Measurements from ENCODE around the gene HIVEP2. TPM values are rescaled to one million over a fixed set of nuclear protein-coding genes. Genes with fewer than 3 reads are reported as not detected.
A peak's percentile ranks its signal among the peaks of the same experiment; 100 is the strongest.

Gene HIVEP2
- total RNA-seq, 3 donors from 2014 or later (not counting 1 experiment from before 2014, with no cell fraction given): 14.6 to 21.6 (median 18.7) TPM

DNA sequence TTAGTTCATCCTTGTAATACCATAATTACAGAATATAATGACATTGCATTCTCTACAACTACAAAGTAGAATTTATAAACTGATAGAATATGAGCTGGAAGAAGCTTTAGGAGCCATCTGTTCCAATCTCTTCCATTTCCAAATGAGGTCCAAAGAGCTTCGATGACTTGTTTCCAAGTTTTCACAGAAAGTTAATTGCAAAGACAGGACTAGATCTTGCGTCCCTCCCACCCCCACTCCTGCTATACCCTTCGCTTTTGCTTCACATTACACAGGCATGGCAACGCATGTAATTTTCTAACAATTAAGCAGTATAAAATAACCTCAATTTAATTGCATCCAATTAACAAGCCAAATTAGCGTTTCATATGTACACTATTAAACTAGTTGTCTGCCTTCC is 7.0 kb downstream of the HIVEP2 start:
- peaks cover 45 to 49% of the 10 kb centered on the region in 2 donors for H3K4me1 Mint-ChIP-seq
- Histone ChIP-seq H3K27ac (ENCODE audit: low read length) (no peak overlapping the region), H3K27me3 (ENCODE audit: control insufficient read depth, insufficient read depth, low read length) (no peaks in the 10 kb centered on the region), H3K4me3 (ENCODE audit: low read length) (no peak overlapping the region), H3K4me1 (ENCODE audit: control insufficient read depth, insufficient read depth, low read length) (peaks cover 15% of the 10 kb centered on the region), H3K9me3 (ENCODE audit: control insufficient read depth, insufficient read depth, low read length) (no peaks in the 10 kb centered on the region), H3K36me3 (ENCODE audit: control insufficient read depth, insufficient read depth, low read length) (no peaks in the 10 kb centered on the region)
- no peak for ATAC-seq
- peak overlapping the region in 1 of 2 donors; percentile 82 for H3K27ac Mint-ChIP-seq
- DNase-seq: no peak
- no peaks in the 10 kb centered on the region for H3K9me3 Mint-ChIP-seq
- no peaks in the 10 kb centered on the region for H3K27me3 Mint-ChIP-seq (ENCODE audit: low read depth in 2 of 2)
- 97% methylated on average over 5 of the region's 5 CpGs for WGBS (ENCODE audit: insufficient coverage)
- H3K36me3 Mint-ChIP-seq: no peaks in the 10 kb centered on the region
- TF ChIP-seq, protein P1, sequence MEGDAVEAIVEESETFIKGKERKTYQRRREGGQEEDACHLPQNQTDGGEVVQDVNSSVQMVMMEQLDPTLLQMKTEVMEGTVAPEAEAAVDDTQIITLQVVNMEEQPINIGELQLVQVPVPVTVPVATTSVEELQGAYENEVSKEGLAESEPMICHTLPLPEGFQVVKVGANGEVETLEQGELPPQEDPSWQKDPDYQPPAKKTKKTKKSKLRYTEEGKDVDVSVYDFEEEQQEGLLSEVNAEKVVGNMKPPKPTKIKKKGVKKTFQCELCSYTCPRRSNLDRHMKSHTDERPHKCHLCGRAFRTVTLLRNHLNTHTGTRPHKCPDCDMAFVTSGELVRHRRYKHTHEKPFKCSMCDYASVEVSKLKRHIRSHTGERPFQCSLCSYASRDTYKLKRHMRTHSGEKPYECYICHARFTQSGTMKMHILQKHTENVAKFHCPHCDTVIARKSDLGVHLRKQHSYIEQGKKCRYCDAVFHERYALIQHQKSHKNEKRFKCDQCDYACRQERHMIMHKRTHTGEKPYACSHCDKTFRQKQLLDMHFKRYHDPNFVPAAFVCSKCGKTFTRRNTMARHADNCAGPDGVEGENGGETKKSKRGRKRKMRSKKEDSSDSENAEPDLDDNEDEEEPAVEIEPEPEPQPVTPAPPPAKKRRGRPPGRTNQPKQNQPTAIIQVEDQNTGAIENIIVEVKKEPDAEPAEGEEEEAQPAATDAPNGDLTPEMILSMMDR (IDR thresholded peaks at IDR 0.05): no peak
- H3K4me3 Mint-ChIP-seq: no peak overlapping the region
- intact Hi-C loops (cut with micrococcal nuclease): no loop called here

DNA sequence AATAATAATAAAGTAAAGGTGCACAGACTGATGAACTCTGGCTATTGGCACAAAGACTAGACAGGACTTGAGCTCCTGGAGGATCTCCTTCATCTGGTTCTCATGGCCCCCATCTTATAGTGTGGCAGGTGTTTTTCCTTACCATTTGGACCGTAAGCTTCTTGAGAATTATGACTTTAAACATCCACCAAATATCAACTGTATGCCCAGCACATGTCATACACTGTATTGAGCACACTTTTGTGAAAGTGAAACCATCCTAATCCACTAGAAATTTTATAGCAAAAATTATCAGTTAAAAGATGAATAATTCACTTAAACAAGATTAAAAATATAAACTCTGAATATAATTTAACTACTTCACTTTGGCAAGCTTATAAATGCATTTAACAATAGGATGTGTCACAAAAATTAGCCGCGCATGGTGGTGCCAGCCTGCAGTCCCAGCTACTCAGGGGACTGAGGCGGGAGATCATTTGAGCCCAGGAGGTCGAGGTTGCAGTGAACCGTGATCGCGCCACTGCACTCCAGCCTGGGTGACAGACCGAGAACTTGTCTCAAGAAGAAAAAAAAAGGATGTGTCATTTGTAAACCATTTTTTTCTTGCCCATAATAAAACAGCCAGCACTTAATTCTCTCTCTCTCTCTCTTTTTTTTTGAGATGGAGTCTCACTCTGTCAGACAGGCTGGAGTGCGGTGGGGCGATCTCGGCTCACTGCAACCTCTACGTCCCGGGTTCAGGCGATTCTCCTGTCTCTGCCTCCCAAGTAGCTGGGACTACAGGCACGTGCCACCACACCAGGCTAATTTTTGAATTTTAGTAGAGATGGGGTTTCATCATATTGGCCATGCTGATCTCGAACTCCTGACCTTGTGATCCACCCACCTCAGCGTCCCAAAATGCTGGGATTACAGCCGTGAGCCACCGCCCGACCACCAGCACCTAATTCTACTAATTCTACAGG is 9.1 kb downstream of the HIVEP2 start:
- Mint-ChIP-seq H3K4me1 (peaks cover 41 to 43% of the 10 kb centered on the region in 2 donors), H3K9me3 (no peaks in the 10 kb centered on the region), H3K4me3 (peak overlapping the region; percentile 63), H3K36me3 (no peaks in the 10 kb centered on the region), H3K27ac (peak overlapping the region; percentile 82 to 83), H3K27me3 (ENCODE audit: low read depth in 2 of 2) (no peaks in the 10 kb centered on the region)
- Histone ChIP-seq H3K27me3 (ENCODE audit: control insufficient read depth, insufficient read depth, low read length) (no peaks in the 10 kb centered on the region), H3K4me3 (ENCODE audit: low read length) (peak overlapping the region; percentile 13), H3K9me3 (ENCODE audit: control insufficient read depth, insufficient read depth, low read length) (no peaks in the 10 kb centered on the region), H3K27ac (ENCODE audit: low read length) (peak overlapping the region; percentile 50), H3K4me1 (ENCODE audit: control insufficient read depth, insufficient read depth, low read length) (peaks cover 15% of the 10 kb centered on the region), H3K36me3 (ENCODE audit: control insufficient read depth, insufficient read depth, low read length) (no peaks in the 10 kb centered on the region)
- ATAC-seq: peak; percentile 78 to 88 (median 81)
- intact Hi-C loops (cut with micrococcal nuclease): no loop called here
- DNase-seq: peak; percentile 38 to 72
- TF ChIP-seq, protein P1 (IDR thresholded peaks at IDR 0.05): no peak
- 57% methylated on average over 19 of the region's 21 CpGs for WGBS (ENCODE audit: insufficient coverage)

DNA sequence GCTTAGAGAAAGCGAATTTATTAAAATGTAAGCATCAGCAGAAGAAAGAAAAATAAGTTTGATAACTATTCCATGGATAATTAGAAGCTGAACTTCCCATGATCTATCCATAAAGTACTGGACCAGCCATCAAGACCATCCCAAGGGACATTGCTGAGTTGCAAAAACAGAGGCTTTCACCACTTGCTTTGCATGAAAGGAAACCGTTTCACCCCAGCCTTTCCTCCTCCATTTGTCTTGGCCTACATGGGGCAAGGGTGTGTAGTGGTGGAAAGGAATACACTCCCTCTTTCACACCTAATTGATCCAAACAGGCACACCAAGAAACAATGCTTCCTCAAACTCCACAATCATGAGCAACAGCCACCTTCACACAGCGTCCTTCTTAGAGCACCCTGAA is 10.4 kb downstream of the HIVEP2 start:
- H3K9me3 Mint-ChIP-seq: no peaks in the 10 kb centered on the region
- intact Hi-C loops (cut with micrococcal nuclease): no loop called here
- H3K4me3 ChIP-seq (ENCODE audit: low read length): no peak overlapping the region
- H3K36me3 ChIP-seq (ENCODE audit: control insufficient read depth, insufficient read depth, low read length): no peaks in the 10 kb centered on the region
- H3K4me3 Mint-ChIP-seq: peak overlapping the region; percentile 47
- 58% methylated on average over 1 of the region's 3 CpGs for WGBS (ENCODE audit: insufficient coverage)
- TF ChIP-seq, protein P1 (IDR thresholded peaks at IDR 0.05): no peak
- H3K27me3 Mint-ChIP-seq (ENCODE audit: low read depth in 2 of 2): no peaks in the 10 kb centered on the region
- peak overlapping the region; percentile 24 to 83 for H3K27ac Mint-ChIP-seq
- H3K36me3 Mint-ChIP-seq: no peaks in the 10 kb centered on the region
- H3K4me1 Mint-ChIP-seq: peaks cover 49 to 50% of the 10 kb centered on the region in 2 donors
- DNase-seq (no peak), ATAC-seq (no peak)
- H3K27me3 ChIP-seq (ENCODE audit: control insufficient read depth, insufficient read depth, low read length): no peaks in the 10 kb centered on the region
- H3K9me3 ChIP-seq (ENCODE audit: control insufficient read depth, insufficient read depth, low read length): no peaks in the 10 kb centered on the region
- H3K4me1 ChIP-seq (ENCODE audit: control insufficient read depth, insufficient read depth, low read length): peaks cover 15% of the 10 kb centered on the region
- H3K27ac ChIP-seq (ENCODE audit: low read length): no peak overlapping the region

Data from natural killer cell (primary cell).